Measurements from ENCODE around the gene USP10.

DNA sequence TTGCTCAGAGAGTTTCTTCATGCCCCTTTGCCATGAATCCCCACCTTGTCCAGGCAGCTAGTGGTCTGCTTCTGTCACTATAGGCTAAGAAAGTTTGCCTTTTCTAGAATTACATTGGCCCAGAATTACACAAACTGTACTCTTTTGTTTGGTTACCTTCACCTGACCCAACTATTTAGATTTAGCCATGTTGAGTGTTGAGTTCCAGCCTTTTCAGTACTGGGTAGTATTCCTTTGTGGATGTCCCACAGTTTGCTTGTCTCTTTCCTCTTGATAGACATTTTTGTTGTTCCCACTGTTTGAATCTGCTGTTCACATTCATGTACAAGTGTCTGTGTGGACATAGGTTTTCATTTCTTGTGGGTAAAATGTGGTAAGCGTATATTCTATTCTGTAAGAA is 22.3 kb downstream of the USP10 start:
- TF ChIP-seq, protein P1, sequence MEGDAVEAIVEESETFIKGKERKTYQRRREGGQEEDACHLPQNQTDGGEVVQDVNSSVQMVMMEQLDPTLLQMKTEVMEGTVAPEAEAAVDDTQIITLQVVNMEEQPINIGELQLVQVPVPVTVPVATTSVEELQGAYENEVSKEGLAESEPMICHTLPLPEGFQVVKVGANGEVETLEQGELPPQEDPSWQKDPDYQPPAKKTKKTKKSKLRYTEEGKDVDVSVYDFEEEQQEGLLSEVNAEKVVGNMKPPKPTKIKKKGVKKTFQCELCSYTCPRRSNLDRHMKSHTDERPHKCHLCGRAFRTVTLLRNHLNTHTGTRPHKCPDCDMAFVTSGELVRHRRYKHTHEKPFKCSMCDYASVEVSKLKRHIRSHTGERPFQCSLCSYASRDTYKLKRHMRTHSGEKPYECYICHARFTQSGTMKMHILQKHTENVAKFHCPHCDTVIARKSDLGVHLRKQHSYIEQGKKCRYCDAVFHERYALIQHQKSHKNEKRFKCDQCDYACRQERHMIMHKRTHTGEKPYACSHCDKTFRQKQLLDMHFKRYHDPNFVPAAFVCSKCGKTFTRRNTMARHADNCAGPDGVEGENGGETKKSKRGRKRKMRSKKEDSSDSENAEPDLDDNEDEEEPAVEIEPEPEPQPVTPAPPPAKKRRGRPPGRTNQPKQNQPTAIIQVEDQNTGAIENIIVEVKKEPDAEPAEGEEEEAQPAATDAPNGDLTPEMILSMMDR (conservative IDR thresholded peaks at IDR 0.05; ENCODE audit: low read length), result no peak
- TF ChIP-seq EZH2phosphoT487 (IDR thresholded peaks at IDR 0.05; ENCODE audit: borderline replicate concordance, low read depth, low read length), result no peak

Measured in OCI-LY7 (cell line).